ENCODE measurements around the gene PRUNE2. TPM values are rescaled to one million over a fixed set of nuclear protein-coding genes. Genes with fewer than 3 reads are reported as not detected.

Gene PRUNE2
- total RNA-seq, 1 donor = 80.0 TPM

DNA sequence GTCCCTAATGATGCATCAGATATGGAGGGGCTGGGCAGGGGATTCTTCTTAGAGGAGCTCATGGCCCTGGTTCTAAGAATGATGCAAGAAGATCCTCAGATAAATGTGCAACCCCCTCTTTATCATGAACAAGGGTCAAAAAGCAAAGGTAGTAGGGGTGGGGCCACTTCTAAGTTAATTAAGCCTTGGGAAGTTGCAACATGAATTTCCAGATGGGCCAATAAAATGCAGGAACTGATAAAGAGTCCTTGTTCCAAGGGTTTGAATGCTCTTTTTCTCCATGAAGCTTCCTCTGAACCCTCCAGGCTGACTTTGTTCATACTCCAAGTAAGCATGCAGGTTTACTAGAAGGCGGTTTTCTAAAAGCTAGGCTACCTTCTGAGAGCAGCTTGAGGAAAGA is 116.1 kb downstream of the PRUNE2 start:
- no peaks in the 10 kb centered on the region for H3K9me3 ChIP-seq (ENCODE audit: low read depth, low read length)
- TF ChIP-seq, protein P1, sequence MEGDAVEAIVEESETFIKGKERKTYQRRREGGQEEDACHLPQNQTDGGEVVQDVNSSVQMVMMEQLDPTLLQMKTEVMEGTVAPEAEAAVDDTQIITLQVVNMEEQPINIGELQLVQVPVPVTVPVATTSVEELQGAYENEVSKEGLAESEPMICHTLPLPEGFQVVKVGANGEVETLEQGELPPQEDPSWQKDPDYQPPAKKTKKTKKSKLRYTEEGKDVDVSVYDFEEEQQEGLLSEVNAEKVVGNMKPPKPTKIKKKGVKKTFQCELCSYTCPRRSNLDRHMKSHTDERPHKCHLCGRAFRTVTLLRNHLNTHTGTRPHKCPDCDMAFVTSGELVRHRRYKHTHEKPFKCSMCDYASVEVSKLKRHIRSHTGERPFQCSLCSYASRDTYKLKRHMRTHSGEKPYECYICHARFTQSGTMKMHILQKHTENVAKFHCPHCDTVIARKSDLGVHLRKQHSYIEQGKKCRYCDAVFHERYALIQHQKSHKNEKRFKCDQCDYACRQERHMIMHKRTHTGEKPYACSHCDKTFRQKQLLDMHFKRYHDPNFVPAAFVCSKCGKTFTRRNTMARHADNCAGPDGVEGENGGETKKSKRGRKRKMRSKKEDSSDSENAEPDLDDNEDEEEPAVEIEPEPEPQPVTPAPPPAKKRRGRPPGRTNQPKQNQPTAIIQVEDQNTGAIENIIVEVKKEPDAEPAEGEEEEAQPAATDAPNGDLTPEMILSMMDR (IDR thresholded peaks at IDR 0.05; ENCODE audit: extremely low read depth, low read depth, low read length) = no peak
- DNase-seq (ENCODE audit: insufficient read length, low spot score, missing footprints) = no peak
- no peak overlapping the region for H3K27ac ChIP-seq (ENCODE audit: low read depth, low read length)
- no peaks in the 10 kb centered on the region for H3K79me2 ChIP-seq (ENCODE audit: insufficient read depth, low read length)
- H4K20me1 ChIP-seq (ENCODE audit: insufficient read depth, low read length) = no peaks in the 10 kb centered on the region
- H3K4me3 ChIP-seq (ENCODE audit: insufficient read depth, low read length) = no peak overlapping the region
- no peaks in the 10 kb centered on the region for H3K36me3 ChIP-seq (ENCODE audit: insufficient read depth, low read length)
- no peak overlapping the region for H2AFZ ChIP-seq (ENCODE audit: low read length)
- H3K27me3 ChIP-seq (ENCODE audit: insufficient read depth, low read length) = no peaks in the 10 kb centered on the region
- no peaks in the 10 kb centered on the region for H3K4me1 ChIP-seq (ENCODE audit: insufficient read depth, low read length)
- no peak overlapping the region for H3K4me2 ChIP-seq (ENCODE audit: insufficient read depth, low read length)

DNA sequence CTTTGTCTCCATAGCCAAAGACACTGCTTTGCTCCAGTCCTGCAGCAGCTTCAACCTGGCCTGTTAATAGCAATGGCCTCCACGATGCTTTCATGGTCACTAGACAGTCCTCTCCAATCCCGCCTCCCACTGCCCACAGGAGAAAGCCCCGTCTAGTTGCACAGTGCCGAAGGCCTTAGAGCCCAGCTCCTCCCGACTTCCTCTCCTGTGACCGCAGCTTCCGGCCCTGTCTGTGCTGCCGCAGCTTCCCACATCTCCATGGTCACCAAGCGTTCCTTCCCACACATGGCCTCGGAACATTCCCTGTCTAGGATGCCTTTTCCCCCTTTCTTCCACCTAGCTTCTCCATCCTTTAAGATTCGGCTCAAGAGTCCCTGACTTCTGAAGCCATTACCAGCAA is 118.2 kb downstream of the PRUNE2 start:
- H3K4me3 ChIP-seq (ENCODE audit: insufficient read depth, low read length) = no peak overlapping the region
- H3K79me2 ChIP-seq (ENCODE audit: insufficient read depth, low read length) = no peaks in the 10 kb centered on the region
- no peaks in the 10 kb centered on the region for H4K20me1 ChIP-seq (ENCODE audit: insufficient read depth, low read length)
- H3K27ac ChIP-seq (ENCODE audit: low read depth, low read length) = no peak overlapping the region
- H3K4me2 ChIP-seq (ENCODE audit: insufficient read depth, low read length) = no peak overlapping the region
- no peak overlapping the region for H2AFZ ChIP-seq (ENCODE audit: low read length)
- no peaks in the 10 kb centered on the region for H3K36me3 ChIP-seq (ENCODE audit: insufficient read depth, low read length)
- H3K4me1 ChIP-seq (ENCODE audit: insufficient read depth, low read length) = no peaks in the 10 kb centered on the region
- TF ChIP-seq, protein P1 (IDR thresholded peaks at IDR 0.05; ENCODE audit: extremely low read depth, low read depth, low read length) = no peak
- no peaks in the 10 kb centered on the region for H3K9me3 ChIP-seq (ENCODE audit: low read depth, low read length)
- no peak for DNase-seq (ENCODE audit: insufficient read length, low spot score, missing footprints)
- no peaks in the 10 kb centered on the region for H3K27me3 ChIP-seq (ENCODE audit: insufficient read depth, low read length)

DNA sequence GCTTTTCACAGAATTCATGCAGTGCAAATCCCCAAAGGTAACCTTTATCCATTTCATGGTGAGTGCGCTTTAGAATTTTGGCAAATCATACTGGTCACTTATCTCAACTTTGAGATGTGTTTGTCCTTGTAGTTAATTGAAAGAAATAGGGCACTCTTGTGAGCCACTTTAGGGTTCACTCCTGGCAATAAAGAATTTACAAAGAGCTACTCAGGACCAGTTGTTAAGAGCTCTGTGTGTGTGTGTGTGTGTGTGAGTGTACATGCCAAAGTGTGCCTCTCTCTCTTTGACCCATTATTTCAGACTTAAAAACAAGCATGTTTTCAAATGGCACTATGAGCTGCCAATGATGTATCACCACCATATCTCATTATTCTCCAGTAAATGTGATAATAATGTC is 120.4 kb downstream of the PRUNE2 start:
- Histone ChIP-seq H4K20me1 (ENCODE audit: insufficient read depth, low read length) (no peaks in the 10 kb centered on the region), H3K27me3 (ENCODE audit: insufficient read depth, low read length) (no peaks in the 10 kb centered on the region), H3K4me2 (ENCODE audit: insufficient read depth, low read length) (no peak overlapping the region), H3K4me1 (ENCODE audit: insufficient read depth, low read length) (no peaks in the 10 kb centered on the region), H3K79me2 (ENCODE audit: insufficient read depth, low read length) (no peaks in the 10 kb centered on the region), H3K27ac (ENCODE audit: low read depth, low read length) (no peak overlapping the region), H2AFZ (ENCODE audit: low read length) (no peak overlapping the region), H3K36me3 (ENCODE audit: insufficient read depth, low read length) (no peaks in the 10 kb centered on the region), H3K9me3 (ENCODE audit: low read depth, low read length) (no peaks in the 10 kb centered on the region), H3K4me3 (ENCODE audit: insufficient read depth, low read length) (no peak overlapping the region)
- TF ChIP-seq, protein P1 (IDR thresholded peaks at IDR 0.05; ENCODE audit: extremely low read depth, low read depth, low read length) = no peak
- no peak for DNase-seq (ENCODE audit: insufficient read length, low spot score, missing footprints)

DNA sequence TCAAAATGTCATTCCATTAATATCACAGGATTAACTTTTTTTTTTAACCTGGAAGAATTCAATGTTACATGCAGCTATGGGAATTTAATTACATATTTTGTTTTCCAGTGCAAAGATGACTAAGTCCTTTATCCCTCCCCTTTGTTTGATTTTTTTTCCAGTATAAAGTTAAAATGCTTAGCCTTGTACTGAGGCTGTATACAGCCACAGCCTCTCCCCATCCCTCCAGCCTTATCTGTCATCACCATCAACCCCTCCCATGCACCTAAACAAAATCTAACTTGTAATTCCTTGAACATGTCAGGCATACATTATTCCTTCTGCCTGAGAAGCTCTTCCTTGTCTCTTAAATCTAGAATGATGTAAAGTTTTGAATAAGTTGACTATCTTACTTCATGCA is 121.0 kb downstream of the PRUNE2 start:
- TF ChIP-seq, protein P1 (IDR thresholded peaks at IDR 0.05; ENCODE audit: extremely low read depth, low read depth, low read length) = no peak
- no peaks in the 10 kb centered on the region for H3K9me3 ChIP-seq (ENCODE audit: low read depth, low read length)
- no peak overlapping the region for H3K4me2 ChIP-seq (ENCODE audit: insufficient read depth, low read length)
- H3K4me3 ChIP-seq (ENCODE audit: insufficient read depth, low read length) = no peak overlapping the region
- DNase-seq (ENCODE audit: insufficient read length, low spot score, missing footprints) = no peak
- H3K79me2 ChIP-seq (ENCODE audit: insufficient read depth, low read length) = no peaks in the 10 kb centered on the region
- H2AFZ ChIP-seq (ENCODE audit: low read length) = no peak overlapping the region
- no peak overlapping the region for H3K27ac ChIP-seq (ENCODE audit: low read depth, low read length)
- no peaks in the 10 kb centered on the region for H4K20me1 ChIP-seq (ENCODE audit: insufficient read depth, low read length)
- no peaks in the 10 kb centered on the region for H3K4me1 ChIP-seq (ENCODE audit: insufficient read depth, low read length)
- H3K36me3 ChIP-seq (ENCODE audit: insufficient read depth, low read length) = no peaks in the 10 kb centered on the region
- H3K27me3 ChIP-seq (ENCODE audit: insufficient read depth, low read length) = no peaks in the 10 kb centered on the region

All from osteoblast (primary cell).